Measurements from ENCODE around the gene ANTKMT.

ANTKMT gene

GRCh38 chr16:760545-761343 lies 39.8 kb downstream of the ANTKMT start, which contains the start of gene MSLN:
Gene MSLN, plus strand, starts transcription at chr16:760734. Its CDS starts 1,947 bp downstream, at chr16:762681.
- no peak for TF ChIP-seq CTCF (IDR thresholded peaks at IDR 0.05; ENCODE audit: extremely low read depth, insufficient read depth, missing control alignments)
- no peak for DNase-seq (ENCODE audit: low spot score)
- in situ Hi-C loops (cut with MboI; ENCODE audit: low pct_unique_long_range_greater_than_20kb, low sequenced_read_pairs, unreplicated experiment), result no loop called here

GRCh38 chr16:761625-762513 lies 40.9 kb downstream of the ANTKMT start:
- in situ Hi-C loops (cut with MboI; ENCODE audit: low pct_unique_long_range_greater_than_20kb, low sequenced_read_pairs, unreplicated experiment), result no loop called here
- TF ChIP-seq CTCF (IDR thresholded peaks at IDR 0.05; ENCODE audit: extremely low read depth, insufficient read depth, missing control alignments), result no peak
- DNase-seq (ENCODE audit: low spot score), result no peak

GRCh38 chr16:762595-763268 lies 41.8 kb downstream of the ANTKMT start:
- no peak for TF ChIP-seq CTCF (IDR thresholded peaks at IDR 0.05; ENCODE audit: extremely low read depth, insufficient read depth, missing control alignments)
- in situ Hi-C loops (cut with MboI; ENCODE audit: low pct_unique_long_range_greater_than_20kb, low sequenced_read_pairs, unreplicated experiment), result no loop called here
- no peak for DNase-seq (ENCODE audit: low spot score)

GRCh38 chr16:763369-764183 lies 42.6 kb downstream of the ANTKMT start:
- in situ Hi-C loops (cut with MboI; ENCODE audit: low pct_unique_long_range_greater_than_20kb, low sequenced_read_pairs, unreplicated experiment), result no loop called here
- DNase-seq (ENCODE audit: low spot score), result no peak
- no peak for TF ChIP-seq CTCF (IDR thresholded peaks at IDR 0.05; ENCODE audit: extremely low read depth, insufficient read depth, missing control alignments)

- DNase-seq (ENCODE audit: low spot score), result no peak
- TF ChIP-seq CTCF (IDR thresholded peaks at IDR 0.05; ENCODE audit: extremely low read depth, insufficient read depth, missing control alignments), result no peak
- in situ Hi-C loops (cut with MboI; ENCODE audit: low pct_unique_long_range_greater_than_20kb, low sequenced_read_pairs, unreplicated experiment), result no loop called here
Measured at GRCh38 chr16:764184-764750, 43.3 kb downstream of the ANTKMT start.
